H9 (cell line): ENCODE results near the gene LAMA3. TPM values are rescaled to one million over a fixed set of nuclear protein-coding genes. Genes with fewer than 3 reads are reported as not detected.

ENCODE experiments used
- DNase-seq: peaks from one replicate; pipeline ENCODE4 v3.0.0-alpha.2; 2017
- H2AFZ ChIP-seq: one replicate; pipeline ENCODE4 v1.6.1; 2013; ENCODE audit warnings: mild to moderate bottlenecking, low read length, control low read depth, moderate library complexity
- H2AK5ac ChIP-seq: 2 replicates; pipeline ENCODE4 v1.6.1; 2013; ENCODE audit warnings: low read length, control low read depth, mixed read lengths; ENCODE audit not compliant: insufficient read length
- H2BK120ac ChIP-seq: one replicate; pipeline ENCODE4 v1.6.1; 2013; ENCODE audit warnings: low read depth, mild to moderate bottlenecking, low read length, control low read depth, inconsistent platforms; ENCODE audit not compliant: poor library complexity, severe bottlenecking
- H2BK12ac ChIP-seq: 2 replicates; pipeline ENCODE4 v1.6.1; 2013; ENCODE audit warnings: low read length, control low read depth, mixed read lengths, low read depth; ENCODE audit not compliant: insufficient read length
- H2BK15ac ChIP-seq: 2 replicates; pipeline ENCODE4 v1.6.1; 2013; ENCODE audit warnings: low read depth, low read length, control low read depth
- H2BK20ac ChIP-seq: one replicate; pipeline ENCODE4 v1.6.1; 2013; ENCODE audit warnings: low read depth, mild to moderate bottlenecking, low read length, control low read depth, inconsistent platforms; ENCODE audit not compliant: poor library complexity, severe bottlenecking
- H2BK5ac ChIP-seq: 2 replicates; pipeline ENCODE4 v1.6.1; 2013; ENCODE audit warnings: low read length, control low read depth, mixed read lengths; ENCODE audit not compliant: insufficient read length
- H3K14ac ChIP-seq: 2 replicates; pipeline ENCODE4 v1.6.1; 2013; ENCODE audit warnings: low read length, control low read depth; ENCODE audit not compliant: insufficient read depth
- H3K18ac ChIP-seq: 2 replicates; pipeline ENCODE4 v1.6.1; 2013; ENCODE audit warnings: low read depth, mild to moderate bottlenecking, mixed read lengths, low read length, control low read depth; ENCODE audit not compliant: insufficient read length
- H3K23ac ChIP-seq: 2 replicates; pipeline ENCODE4 v1.6.1; 2013; ENCODE audit warnings: low read length, control low read depth, mixed read lengths, low read depth; ENCODE audit not compliant: insufficient read length
- H3K23me2 ChIP-seq: 2 replicates; pipeline ENCODE4 v1.6.1; 2013; ENCODE audit warnings: low read depth, mild to moderate bottlenecking, mixed read lengths, low read length, control low read depth; ENCODE audit not compliant: insufficient read length, poor library complexity, severe bottlenecking
- H3K27ac ChIP-seq: 2 replicates; pipeline ENCODE4 v1.5.1; 2013; ENCODE audit warnings: low read length, control low read depth, mixed read lengths, low read depth; ENCODE audit not compliant: insufficient read length
- H3K27me3 ChIP-seq: 2 replicates; pipeline ENCODE4 v1.6.1; 2013; ENCODE audit warnings: low read length, control low read depth, inconsistent platforms; ENCODE audit not compliant: insufficient read depth
- H3K4ac ChIP-seq: 2 replicates; pipeline ENCODE4 v1.6.1; 2013; ENCODE audit warnings: low read depth, mild to moderate bottlenecking, control low read depth, inconsistent platforms, low read length, moderate library complexity
- H3K4me1 ChIP-seq: 2 replicates; pipeline ENCODE4 v1.6.1; 2013; ENCODE audit warnings: low read length, control low read depth, inconsistent platforms; ENCODE audit not compliant: insufficient read depth
- H3K4me2 ChIP-seq: 2 replicates; pipeline ENCODE4 v1.6.1; 2013; ENCODE audit warnings: low read length, control low read depth, mixed read lengths; ENCODE audit not compliant: insufficient read length, insufficient read depth
- H3K56ac ChIP-seq: 2 replicates; pipeline ENCODE4 v1.6.1; 2013; ENCODE audit warnings: low read depth, mild to moderate bottlenecking, mixed read lengths, low read length, control low read depth; ENCODE audit not compliant: insufficient read length
- H3K79me1 ChIP-seq: 2 replicates; pipeline ENCODE4 v1.6.1; 2013; ENCODE audit warnings: low read depth, mild to moderate bottlenecking, moderate library complexity, low read length, control low read depth, inconsistent platforms; ENCODE audit not compliant: insufficient read depth, poor library complexity, severe bottlenecking
- H3K79me2 ChIP-seq: 2 replicates; pipeline ENCODE4 v1.6.1; 2013; ENCODE audit warnings: low read length, control low read depth, inconsistent platforms; ENCODE audit not compliant: insufficient read depth
- H3K9ac ChIP-seq: 2 replicates; pipeline ENCODE4 v1.6.1; 2013; ENCODE audit warnings: low read length, control low read depth, mixed read lengths; ENCODE audit not compliant: insufficient read length; ENCODE audit errors: extremely low read depth
- H3K9me3 ChIP-seq: one replicate; pipeline ENCODE4 v1.6.1; 2013; ENCODE audit warnings: low read depth, low read length, inconsistent platforms; ENCODE audit not compliant: control insufficient read depth
- H3T11ph ChIP-seq: one replicate; pipeline ENCODE4 v1.6.1; 2013; ENCODE audit warnings: mild to moderate bottlenecking, low read length, control low read depth, inconsistent platforms
- H4K20me1 ChIP-seq: one replicate; pipeline ENCODE4 v1.6.1; 2013; ENCODE audit not compliant: control insufficient read depth, insufficient read length, insufficient read depth
- H4K5ac ChIP-seq: 2 replicates; pipeline ENCODE4 v1.6.1; 2013; ENCODE audit warnings: low read depth, mild to moderate bottlenecking, mixed read lengths, low read length, control low read depth; ENCODE audit not compliant: insufficient read length
- H4K8ac ChIP-seq: replicated peaks from 2 replicates; pipeline ENCODE4 v1.6.1; 2013; ENCODE audit warnings: low read length, control low read depth, mixed read lengths, low read depth; ENCODE audit not compliant: insufficient read length
- H4K91ac ChIP-seq: 2 replicates; pipeline ENCODE4 v1.6.1; 2013; ENCODE audit warnings: low read depth, mild to moderate bottlenecking, moderate library complexity, mixed read lengths, low read length, control low read depth; ENCODE audit not compliant: insufficient read length
- H3K27ac Mint-ChIP-seq, 3 experiments: 2 replicates in 2 of 3; 3 replicates in 1 of 3; pipeline ENCODE4 v1.8.0; 2020 to 2021; ENCODE audit warnings: mixed read lengths in 3 of 3, mild to moderate bottlenecking in 1 of 3, moderate library complexity in 1 of 3
- H3K27me3 Mint-ChIP-seq: 2 replicates; pipeline ENCODE4 v1.8.0; 2021; ENCODE audit warnings: low read depth, mild to moderate bottlenecking, moderate library complexity, mixed read lengths
- H3K36me3 Mint-ChIP-seq, 3 experiments: 2 replicates in 2 of 3; 3 replicates in 1 of 3; pipeline ENCODE4 v1.8.0; 2020 to 2021; ENCODE audit warnings: low read depth in 3 of 3, mixed read lengths in 3 of 3; ENCODE audit not compliant: insufficient read depth in 1 of 3
- H3K4me1 Mint-ChIP-seq, 2 experiments: 2 replicates each; pipeline ENCODE4 v1.8.0; 2020; ENCODE audit warnings: mixed read lengths in 2 of 2
- H3K4me3 Mint-ChIP-seq, 2 experiments: 2 replicates in 1 of 2; 3 replicates in 1 of 2; pipeline ENCODE4 v1.8.0; 2020 to 2021; ENCODE audit warnings: mild to moderate bottlenecking in 2 of 2, mixed read lengths in 2 of 2, moderate library complexity in 1 of 2
- H3K9me3 Mint-ChIP-seq, 2 experiments: 2 replicates in 1 of 2; 3 replicates in 1 of 2; pipeline ENCODE4 v1.8.0; 2020; ENCODE audit warnings: mild to moderate bottlenecking in 2 of 2, mixed read lengths in 2 of 2, moderate library complexity in 1 of 2
- WGBS: extraction: QIAGEN DNeasy Blood & Tissue Kit; methylation state at CpG from one replicate; pipeline ENCODE4 v1.1.7; 2013; ENCODE audit warnings: missing lambda C conversion rate, low lambda C conversion rate, mixed read lengths; ENCODE audit not compliant: insufficient read length; ENCODE audit errors: extremely low coverage; 5-methylcytosine and 5-hydroxymethylcytosine counted together
- total RNA-seq: library from RNA; stranded (reverse); gene quantifications from 2 replicates; pipeline ENCODE4 v1.2.1, GENCODE V29; 2021
- TF ChIP-seq, protein P1 (sequence below): fragments of 200-600 bp; sonication (generic); conservative IDR thresholded peaks from 3 replicates; pipeline ENCODE4 v1.8.0; 2021; ENCODE audit warnings: antibody characterized with exemption, mild to moderate bottlenecking

LAMA3 gene
- total RNA-seq, 1 experiment from 2014 or later, result 0.33 TPM

DNA sequence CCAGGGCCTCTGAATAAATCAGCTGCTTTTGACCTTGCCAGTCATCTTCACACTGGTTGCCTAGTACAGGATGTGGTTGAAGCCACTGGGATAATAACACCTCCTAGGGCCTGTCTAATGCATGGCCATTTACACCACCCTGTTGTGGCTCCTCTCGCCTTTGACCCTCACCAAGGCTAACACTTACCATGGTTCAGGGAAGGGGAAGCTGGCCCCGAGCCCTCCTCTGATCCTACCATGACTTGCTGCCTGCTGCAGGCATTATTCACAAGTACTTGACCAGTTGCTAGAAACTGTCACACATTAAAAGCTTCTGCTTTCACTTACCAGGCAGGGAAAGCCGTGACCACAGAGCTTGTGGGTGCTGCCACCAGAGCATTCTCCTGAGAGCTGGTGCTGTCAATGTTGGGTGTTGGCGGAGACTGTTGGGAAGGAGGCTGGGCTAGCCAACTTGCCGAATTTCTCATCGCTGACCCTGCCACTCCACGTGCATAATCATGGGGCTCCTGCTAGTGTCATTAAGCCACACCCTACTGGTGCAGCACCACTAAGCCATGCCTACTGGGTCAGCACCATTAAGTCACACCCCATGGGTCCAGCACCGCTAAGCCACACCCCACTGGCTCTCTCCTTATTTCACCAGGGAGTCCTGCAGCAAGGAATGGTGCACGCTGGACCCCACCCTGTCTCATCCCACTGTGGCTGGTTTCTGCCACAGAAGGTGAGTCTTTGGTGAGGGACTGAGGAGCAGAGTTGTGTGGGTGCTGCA is 278.3 kb downstream of the LAMA3 start:
- no peak overlapping the region for H2BK5ac ChIP-seq
- H2AK5ac ChIP-seq, result no peak overlapping the region
- H2BK120ac ChIP-seq, result no peak overlapping the region
- H2BK12ac ChIP-seq, result no peak overlapping the region
- TF ChIP-seq, protein P1, sequence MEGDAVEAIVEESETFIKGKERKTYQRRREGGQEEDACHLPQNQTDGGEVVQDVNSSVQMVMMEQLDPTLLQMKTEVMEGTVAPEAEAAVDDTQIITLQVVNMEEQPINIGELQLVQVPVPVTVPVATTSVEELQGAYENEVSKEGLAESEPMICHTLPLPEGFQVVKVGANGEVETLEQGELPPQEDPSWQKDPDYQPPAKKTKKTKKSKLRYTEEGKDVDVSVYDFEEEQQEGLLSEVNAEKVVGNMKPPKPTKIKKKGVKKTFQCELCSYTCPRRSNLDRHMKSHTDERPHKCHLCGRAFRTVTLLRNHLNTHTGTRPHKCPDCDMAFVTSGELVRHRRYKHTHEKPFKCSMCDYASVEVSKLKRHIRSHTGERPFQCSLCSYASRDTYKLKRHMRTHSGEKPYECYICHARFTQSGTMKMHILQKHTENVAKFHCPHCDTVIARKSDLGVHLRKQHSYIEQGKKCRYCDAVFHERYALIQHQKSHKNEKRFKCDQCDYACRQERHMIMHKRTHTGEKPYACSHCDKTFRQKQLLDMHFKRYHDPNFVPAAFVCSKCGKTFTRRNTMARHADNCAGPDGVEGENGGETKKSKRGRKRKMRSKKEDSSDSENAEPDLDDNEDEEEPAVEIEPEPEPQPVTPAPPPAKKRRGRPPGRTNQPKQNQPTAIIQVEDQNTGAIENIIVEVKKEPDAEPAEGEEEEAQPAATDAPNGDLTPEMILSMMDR, result no peak
- no peak overlapping the region for H3K4me2 ChIP-seq
- no peaks in the 10 kb centered on the region for H3K23me2 ChIP-seq
- Mint-ChIP-seq H3K27ac (no peak overlapping the region), H3K4me3 (no peak overlapping the region), H3K4me1 (peaks cover 17 to 22% of the 10 kb centered on the region in 2 experiments), H3K36me3 (peaks cover 0 to 3% (median 0%) of the 10 kb centered on the region in 3 experiments; a peak in 2 of 7 replicates), H3K27me3 (0 out of 2 replicates have a peak, but pooled peaks cover 3% of the 10 kb centered on the region), H3K9me3 (no peaks in the 10 kb centered on the region)
- no peak overlapping the region for H3K27ac ChIP-seq
- no peak overlapping the region for H4K5ac ChIP-seq
- no peaks in the 10 kb centered on the region for H3K79me2 ChIP-seq
- H3K9ac ChIP-seq, result no peak overlapping the region
- WGBS, result no CpG with 5 or more reads among the region's 9 CpGs
- no peak overlapping the region for H3K56ac ChIP-seq
- H3T11ph ChIP-seq, result no peak overlapping the region
- no peak overlapping the region for H3K18ac ChIP-seq
- H3K23ac ChIP-seq, result no peak overlapping the region
- no peak overlapping the region for H2BK15ac ChIP-seq
- H2AFZ ChIP-seq, result no peak overlapping the region
- H2BK20ac ChIP-seq, result no peak overlapping the region
- H3K79me1 ChIP-seq, result no peaks in the 10 kb centered on the region
- no peaks in the 10 kb centered on the region for H4K20me1 ChIP-seq
- no peak for DNase-seq
- H3K9me3 ChIP-seq, result no peaks in the 10 kb centered on the region
- no peak overlapping the region; the same call in 1 of the 2 replicates for H3K14ac ChIP-seq
- H3K27me3 ChIP-seq, result no peaks in the 10 kb centered on the region
- no peak overlapping the region for H4K8ac ChIP-seq
- no peak overlapping the region for H3K4ac ChIP-seq
- peaks cover 2% of the 10 kb centered on the region; the same call in 1 of the 2 replicates for H3K4me1 ChIP-seq
- H4K91ac ChIP-seq, result no peak overlapping the region
